NCI-H524 (cell line): ENCODE results near the gene MYH11.
A peak's percentile ranks its signal among the peaks of the same experiment; 100 is the strongest.
"Not testable (repeated sequence)": the region's sequence is repeated elsewhere in the genome, so short reads cannot be mapped to it uniquely, and the experiment has no call there.

ENCODE experiments used
- DNase-seq, 2 experiments: peaks; one replicate each; lab custom pipeline; 2025; lab: John Stamatoyannopoulos, UW

MYH11 gene

GRCh38 chr16:15876503-15876902 lies 19.7 kb upstream of the MYH11 start:
- no peak for DNase-seq

- DNase-seq = peak in 1 of 2 experiments; percentile 60
These were observed 18.0 kb upstream of the MYH11 start for GRCh38 chr16:15874745-15875314.

- no peak for DNase-seq
These were observed 16.9 kb upstream of the MYH11 start for GRCh38 chr16:15873737-15874136.

- DNase-seq = no peak
These were observed 16.5 kb upstream of the MYH11 start for GRCh38 chr16:15873301-15873700.

- DNase-seq = no peak
These were observed 13.2 kb upstream of the MYH11 start for GRCh38 chr16:15870011-15870410.

- DNase-seq = no peak
These were observed 9.6 kb upstream of the MYH11 start for GRCh38 chr16:15866451-15866850.

GRCh38 chr16:15865742-15866141 lies 8.9 kb upstream of the MYH11 start:
- DNase-seq = no peak

- DNase-seq = no peak
These were observed 8.1 kb upstream of the MYH11 start for GRCh38 chr16:15864939-15865338.

GRCh38 chr16:15861996-15862395 lies 5.2 kb upstream of the MYH11 start:
- DNase-seq = no peak

- no peak for DNase-seq
These were observed 2.3 kb upstream of the MYH11 start for GRCh38 chr16:15858921-15859668.

GRCh38 chr16:15857724-15858560 lies 1.1 kb upstream of the MYH11 start:
- DNase-seq = peak in 1 of 2 experiments; percentile 13

GRCh38 chr16:15856182-15856581 lies 646 bp downstream of the MYH11 start:
- no peak for DNase-seq

GRCh38 chr16:15855704-15856003 lies 1.2 kb downstream of the MYH11 start:
- no peak for DNase-seq

GRCh38 chr16:15854906-15855703 lies 1.7 kb downstream of the MYH11 start:
- DNase-seq = no peak

GRCh38 chr16:15854061-15854460 lies 2.8 kb downstream of the MYH11 start:
- no peak for DNase-seq

GRCh38 chr16:15853021-15853420 lies 3.8 kb downstream of the MYH11 start:
- no peak for DNase-seq

GRCh38 chr16:15850555-15850954 lies 6.3 kb downstream of the MYH11 start:
- DNase-seq = not testable (repeated sequence)

- DNase-seq = no peak
These were observed 7.4 kb downstream of the MYH11 start for GRCh38 chr16:15849209-15849981.

GRCh38 chr16:15847611-15848175 lies 9.1 kb downstream of the MYH11 start:
- DNase-seq = no peak

- DNase-seq = no peak
These were observed 10.3 kb downstream of the MYH11 start for GRCh38 chr16:15846510-15846909.

GRCh38 chr16:15843635-15844279 lies 13.1 kb downstream of the MYH11 start:
- no peak for DNase-seq
